C4-2B (cell line): ENCODE measurements around the gene CHD2.
"Not testable (repeated sequence)": the region's sequence is repeated elsewhere in the genome, so short reads cannot be mapped to it uniquely, and the experiment has no call there.

Experiments
- H3K27ac ChIP-seq: fragments of 450-650 bp; 2 replicates; pipeline ENCODE4 v1.5.1; 2017
- CTCF ChIP-seq: fragments of 450-650 bp; conservative IDR thresholded peaks from 2 replicates; pipeline ENCODE4 v1.5.1; 2017; ENCODE audit warnings: mild to moderate bottlenecking
- ZFX ChIP-seq: fragments of 450-650 bp; IDR thresholded peaks from 2 replicates; pipeline ENCODE4 v1.6.1; 2017

The CHD2 gene

GRCh38 chr15:93059442-93059841, 159.3 kb downstream of the CHD2 start:
- H3K27ac ChIP-seq, result no peak overlapping the region
- no peak for TF ChIP-seq CTCF
- no peak for TF ChIP-seq ZFX

- no peak for TF ChIP-seq ZFX
- TF ChIP-seq CTCF, result no peak
- peak overlapping the region; percentile 62 for H3K27ac ChIP-seq
Observed at GRCh38 chr15:93060336-93061248, 160.5 kb downstream of the CHD2 start.

GRCh38 chr15:93062628-93063261, 162.6 kb downstream of the CHD2 start:
- H3K27ac ChIP-seq, result not testable (repeated sequence)

GRCh38 chr15:93063262-93063671, 163.1 kb downstream of the CHD2 start:
- TF ChIP-seq CTCF, result no peak

GRCh38 chr15:93063796-93064690, 163.9 kb downstream of the CHD2 start:
- TF ChIP-seq ZFX, result no peak
- TF ChIP-seq CTCF, result no peak
- no peak overlapping the region for H3K27ac ChIP-seq

More at GRCh38 chr15:93063262-93063671, 163.1 kb downstream of the CHD2 start:
- H3K27ac ChIP-seq, result no peak overlapping the region

- no peak overlapping the region for H3K27ac ChIP-seq
- TF ChIP-seq ZFX (no peak), CTCF (no peak)
Observed at GRCh38 chr15:93065641-93066045, 165.5 kb downstream of the CHD2 start.

- TF ChIP-seq ZFX (no peak), CTCF (no peak)
- H3K27ac ChIP-seq, result no peak overlapping the region
Observed at GRCh38 chr15:93066224-93066681, 166.1 kb downstream of the CHD2 start.
